Testis (tissue), 2 donors: ENCODE data around the gene GJA4.

Source experiments
- POLR2A ChIP-seq: fragments of 450-650 bp; IDR thresholded peaks from one replicate; pipeline ENCODE4 v1.6.1; 2017; ENCODE audit warnings: antibody characterized with exemption, mild to moderate bottlenecking, moderate library complexity
- TF ChIP-seq, protein P1 (sequence below), 3 experiments: fragments of 450-650 bp in 2 of 3; fragments of 200-600 bp in 1 of 3; sonication (generic) in 1 of 3; IDR thresholded peaks; one replicate each; pipeline ENCODE4 v1.5.1; 2016 to 2019; ENCODE audit warnings: antibody characterized with exemption in 3 of 3, mild to moderate bottlenecking in 2 of 3, moderate library complexity in 1 of 3

GRCh38 chr1:34777519-34778321 is 15.1 kb upstream of the GJA4 start:
- TF ChIP-seq, protein P1, sequence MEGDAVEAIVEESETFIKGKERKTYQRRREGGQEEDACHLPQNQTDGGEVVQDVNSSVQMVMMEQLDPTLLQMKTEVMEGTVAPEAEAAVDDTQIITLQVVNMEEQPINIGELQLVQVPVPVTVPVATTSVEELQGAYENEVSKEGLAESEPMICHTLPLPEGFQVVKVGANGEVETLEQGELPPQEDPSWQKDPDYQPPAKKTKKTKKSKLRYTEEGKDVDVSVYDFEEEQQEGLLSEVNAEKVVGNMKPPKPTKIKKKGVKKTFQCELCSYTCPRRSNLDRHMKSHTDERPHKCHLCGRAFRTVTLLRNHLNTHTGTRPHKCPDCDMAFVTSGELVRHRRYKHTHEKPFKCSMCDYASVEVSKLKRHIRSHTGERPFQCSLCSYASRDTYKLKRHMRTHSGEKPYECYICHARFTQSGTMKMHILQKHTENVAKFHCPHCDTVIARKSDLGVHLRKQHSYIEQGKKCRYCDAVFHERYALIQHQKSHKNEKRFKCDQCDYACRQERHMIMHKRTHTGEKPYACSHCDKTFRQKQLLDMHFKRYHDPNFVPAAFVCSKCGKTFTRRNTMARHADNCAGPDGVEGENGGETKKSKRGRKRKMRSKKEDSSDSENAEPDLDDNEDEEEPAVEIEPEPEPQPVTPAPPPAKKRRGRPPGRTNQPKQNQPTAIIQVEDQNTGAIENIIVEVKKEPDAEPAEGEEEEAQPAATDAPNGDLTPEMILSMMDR (IDR thresholded peaks at IDR 0.05): no peak
- TF ChIP-seq POLR2A: no peak
